Liver (tissue), 9 donors: ENCODE data around the gene MAP4K1. TPM values are rescaled to one million over a fixed set of nuclear protein-coding genes. Genes with fewer than 3 reads are reported as not detected.

Experiments
- DNase-seq: peaks from one replicate; pipeline ENCODE4 v3.0.0-alpha.2; 2017; ENCODE audit warnings: low spot score
- H3K27ac ChIP-seq, 2 donors: one replicate each; pipeline ENCODE4 v1.7.0; 2013; ENCODE audit warnings: inconsistent platforms in 2 of 2, low read length in 2 of 2, control low read depth in 1 of 2, low read depth in 1 of 2, mild to moderate bottlenecking in 1 of 2
- H3K27me3 ChIP-seq, 4 donors: one replicate each; pipeline versions ENCODE4 v1.6.1 to v1.7.0; 2013; ENCODE audit warnings: low read length in 3 of 4, inconsistent platforms in 1 of 4, mild to moderate bottlenecking in 1 of 4, moderate library complexity in 1 of 4; ENCODE audit not compliant: control insufficient read depth in 4 of 4, insufficient read depth in 4 of 4
- H3K36me3 ChIP-seq, 4 donors: one replicate each; pipeline versions ENCODE4 v1.6.1 to v1.7.0; 2013; ENCODE audit warnings: low read length in 3 of 4, mild to moderate bottlenecking in 3 of 4, low read depth in 1 of 4, moderate library complexity in 1 of 4; ENCODE audit not compliant: control insufficient read depth in 4 of 4, insufficient read depth in 3 of 4
- H3K4me1 ChIP-seq, 4 donors: one replicate each; pipeline versions ENCODE4 v1.6.1 to v1.7.0; 2013; ENCODE audit warnings: low read length in 3 of 4, mild to moderate bottlenecking in 3 of 4, moderate library complexity in 1 of 4; ENCODE audit not compliant: control insufficient read depth in 4 of 4, insufficient read depth in 4 of 4
- H3K4me3 ChIP-seq, 3 donors: one replicate each; pipeline versions ENCODE4 v1.6.1 to v1.7.0; 2013; ENCODE audit warnings: low read length in 3 of 3, control low read depth in 1 of 3, low read depth in 1 of 3, mild to moderate bottlenecking in 1 of 3
- H3K9ac ChIP-seq, 2 donors: one replicate each; pipeline ENCODE4 v1.7.0; 2013; ENCODE audit warnings: low read length in 2 of 2, mild to moderate bottlenecking in 2 of 2, moderate library complexity in 2 of 2, control low read depth in 1 of 2, low read depth in 1 of 2
- H3K9me3 ChIP-seq, 4 donors: one replicate each; pipeline versions ENCODE4 v1.6.1 to v1.7.0; 2013; ENCODE audit warnings: low read length in 3 of 4; ENCODE audit not compliant: control insufficient read depth in 4 of 4
- EGR1 ChIP-seq, 2 donors: IDR thresholded peaks; 2 replicates each; pipeline ENCODE4 v1.6.1; 2016 to 2018; ENCODE audit warnings: antibody characterized with exemption in 2 of 2, low read depth in 2 of 2
- FOXA1 ChIP-seq: IDR thresholded peaks from 2 replicates; pipeline ENCODE4 v1.6.1; 2016; ENCODE audit warnings: antibody characterized with exemption
- FOXA2 ChIP-seq: IDR thresholded peaks from 2 replicates; pipeline ENCODE4 v1.6.1; 2016; ENCODE audit warnings: antibody characterized with exemption
- GABPA ChIP-seq, 2 donors: IDR thresholded peaks in 1 of 2; conservative IDR thresholded peaks in 1 of 2; 2 replicates each; pipeline ENCODE4 v1.6.1; 2016; ENCODE audit warnings: antibody characterized with exemption in 2 of 2, mild to moderate bottlenecking in 1 of 2, moderate library complexity in 1 of 2
- HNF4A ChIP-seq, 2 donors: conservative IDR thresholded peaks; 2 replicates each; pipeline ENCODE4 v1.6.1; 2016; ENCODE audit warnings: antibody characterized with exemption in 2 of 2, mild to moderate bottlenecking in 2 of 2
- HNF4G ChIP-seq: IDR thresholded peaks from 2 replicates; pipeline ENCODE4 v1.6.1; 2016; ENCODE audit warnings: antibody characterized with exemption
- JUND ChIP-seq, 2 donors: IDR thresholded peaks; 2 replicates each; pipeline ENCODE4 v1.6.1; 2016; ENCODE audit warnings: antibody characterized with exemption in 2 of 2
- NR2F2 ChIP-seq: IDR thresholded peaks from 2 replicates; pipeline ENCODE4 v1.6.1; 2016; ENCODE audit warnings: antibody characterized with exemption
- RAD21 ChIP-seq, 2 donors: IDR thresholded peaks; 2 replicates each; pipeline ENCODE4 v1.6.1; 2016; ENCODE audit warnings: antibody characterized with exemption in 2 of 2, mild to moderate bottlenecking in 2 of 2
- RXRA ChIP-seq, 2 donors: IDR thresholded peaks; 2 replicates each; pipeline ENCODE4 v1.6.1; 2017 to 2018; ENCODE audit warnings: antibody characterized with exemption in 2 of 2, mild to moderate bottlenecking in 1 of 2
- SP1 ChIP-seq: IDR thresholded peaks from 2 replicates; pipeline ENCODE4 v1.6.1; 2018; ENCODE audit warnings: antibody characterized with exemption, mild to moderate bottlenecking
- TAF1 ChIP-seq: conservative IDR thresholded peaks from 2 replicates; pipeline ENCODE4 v1.6.1; 2016; ENCODE audit warnings: antibody characterized with exemption, mild to moderate bottlenecking
- YY1 ChIP-seq: IDR thresholded peaks from 2 replicates; pipeline ENCODE4 v1.6.1; 2016; ENCODE audit warnings: antibody characterized with exemption, mild to moderate bottlenecking
- WGBS: extraction: QIAGEN DNeasy Blood & Tissue Kit; methylation state at CpG from one replicate; pipeline ENCODE4 v1.1.7; 2013; 5-methylcytosine and 5-hydroxymethylcytosine counted together
- polyA plus RNA-seq, 2 donors: library from polyadenylated mRNA; stranded (reverse) in 1 of 2; unstranded in 1 of 2; fragments of 200-250 nt in 1 of 2; fragments of >200 nt in 1 of 2; fragmentation: Nextera tagmentation in 1 of 2; extraction: Ambion mirVana in 1 of 2; gene quantifications; one replicate each; pipeline versions ENCODE4 v1.2.1 to v1.2.3, GENCODE V29; 2013 to 2015
- total RNA-seq, 2 donors: library from RNA; depleted of rRNA; stranded (reverse); fragments of >200 nt; gene quantifications; one replicate each; pipeline ENCODE4 v1.2.3, GENCODE V29; 2014
- TF ChIP-seq, protein P1 (sequence below): IDR thresholded peaks from 2 replicates; pipeline ENCODE4 v1.6.1; 2016; ENCODE audit warnings: antibody characterized with exemption
- TF ChIP-seq, protein P2 (sequence below): IDR thresholded peaks from 2 replicates; pipeline ENCODE4 v1.6.1; 2016; ENCODE audit warnings: antibody characterized with exemption
- TF ChIP-seq, protein P3 (sequence below): IDR thresholded peaks from 2 replicates; pipeline ENCODE4 v1.6.1; 2016; ENCODE audit warnings: antibody characterized with exemption, mild to moderate bottlenecking
- TF ChIP-seq, protein P4 (sequence below): IDR thresholded peaks from 2 replicates; pipeline ENCODE4 v1.6.1; 2016; ENCODE audit warnings: antibody characterized with exemption
- donor health status: healthy.
- donor health status: healthy.
- donor health status: healthy.
- donor health status: healthy.
- donor health status: healthy.

Gene MAP4K1
- total and polyA plus RNA-seq, 4 donors: 0.89 to 3.1 (median 1.9) TPM

DNA sequence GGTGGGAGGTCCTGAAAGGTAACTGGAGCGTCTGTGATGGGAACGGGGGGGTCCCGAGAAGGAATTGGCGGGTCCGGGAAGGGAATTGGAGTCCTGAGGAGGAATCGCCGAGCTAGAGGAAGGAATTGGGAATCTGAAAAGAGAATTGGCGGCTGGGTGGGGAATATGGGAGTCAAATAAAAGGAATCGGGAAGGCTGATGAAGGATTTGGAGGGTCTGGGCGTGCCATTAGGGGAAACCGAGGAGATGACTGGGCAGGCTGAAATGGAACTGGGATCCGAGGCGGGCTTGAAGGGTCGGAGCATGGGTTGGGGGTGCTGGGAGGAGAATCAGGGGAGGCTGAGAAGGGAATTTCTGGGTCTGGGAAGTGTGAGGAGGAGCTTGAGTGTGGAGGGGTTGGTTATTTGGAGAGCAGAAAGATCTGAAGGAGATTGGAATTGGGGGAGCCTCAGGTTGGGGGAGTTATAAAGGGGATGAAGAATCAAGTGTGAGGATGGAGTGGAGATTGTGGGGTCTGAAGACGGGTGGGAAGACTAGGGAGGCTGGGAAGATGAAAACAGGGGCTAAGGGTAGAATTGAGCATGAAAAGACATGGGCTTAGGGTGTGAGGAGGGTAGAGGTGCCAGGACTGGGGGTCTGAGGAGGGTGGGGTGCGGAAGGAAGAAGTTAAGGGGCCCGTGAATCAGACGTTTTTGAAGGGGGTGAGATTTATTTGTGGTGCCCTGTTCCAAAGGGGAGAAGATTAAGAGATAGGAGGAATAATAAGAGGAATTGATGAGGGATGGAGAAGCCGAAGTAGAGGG, 30.4 kb upstream of the MAP4K1 start:
- WGBS: under 1% methylated on average over 19 of the region's 19 CpGs
- H3K27me3 ChIP-seq: no peaks in the 10 kb centered on the region
- no peaks in the 10 kb centered on the region for H3K9me3 ChIP-seq
- TF ChIP-seq RAD21 (IDR thresholded peaks at IDR 0.05) (no peak), TAF1 (no peak), JUND (IDR thresholded peaks at IDR 0.05) (no peak), RXRA (IDR thresholded peaks at IDR 0.05) (no peak), SP1 (no peak), EGR1 (IDR thresholded peaks at IDR 0.05; ENCODE audit: low read depth in 2 of 2) (no peak), YY1 (no peak), FOXA1 (no peak)
- TF ChIP-seq, protein P1, sequence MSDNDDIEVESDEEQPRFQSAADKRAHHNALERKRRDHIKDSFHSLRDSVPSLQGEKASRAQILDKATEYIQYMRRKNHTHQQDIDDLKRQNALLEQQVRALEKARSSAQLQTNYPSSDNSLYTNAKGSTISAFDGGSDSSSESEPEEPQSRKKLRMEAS: no peak
- TF ChIP-seq, protein P2, sequence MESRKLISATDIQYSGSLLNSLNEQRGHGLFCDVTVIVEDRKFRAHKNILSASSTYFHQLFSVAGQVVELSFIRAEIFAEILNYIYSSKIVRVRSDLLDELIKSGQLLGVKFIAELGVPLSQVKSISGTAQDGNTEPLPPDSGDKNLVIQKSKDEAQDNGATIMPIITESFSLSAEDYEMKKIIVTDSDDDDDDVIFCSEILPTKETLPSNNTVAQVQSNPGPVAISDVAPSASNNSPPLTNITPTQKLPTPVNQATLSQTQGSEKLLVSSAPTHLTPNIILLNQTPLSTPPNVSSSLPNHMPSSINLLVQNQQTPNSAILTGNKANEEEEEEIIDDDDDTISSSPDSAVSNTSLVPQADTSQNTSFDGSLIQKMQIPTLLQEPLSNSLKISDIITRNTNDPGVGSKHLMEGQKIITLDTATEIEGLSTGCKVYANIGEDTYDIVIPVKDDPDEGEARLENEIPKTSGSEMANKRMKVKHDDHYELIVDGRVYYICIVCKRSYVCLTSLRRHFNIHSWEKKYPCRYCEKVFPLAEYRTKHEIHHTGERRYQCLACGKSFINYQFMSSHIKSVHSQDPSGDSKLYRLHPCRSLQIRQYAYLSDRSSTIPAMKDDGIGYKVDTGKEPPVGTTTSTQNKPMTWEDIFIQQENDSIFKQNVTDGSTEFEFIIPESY: no peak
- no peak for DNase-seq
- H3K4me3 ChIP-seq: peak overlapping the region; percentile 94 to 99 (median 98)
- peak overlapping the region; percentile 91 for H3K27ac ChIP-seq
- H3K4me1 ChIP-seq: peaks cover 18 to 39% (median 32%) of the 10 kb centered on the region in 4 donors
- H3K36me3 ChIP-seq: no peaks in the 10 kb centered on the region
- H3K9ac ChIP-seq: peak overlapping the region; percentile 96 to 99

DNA sequence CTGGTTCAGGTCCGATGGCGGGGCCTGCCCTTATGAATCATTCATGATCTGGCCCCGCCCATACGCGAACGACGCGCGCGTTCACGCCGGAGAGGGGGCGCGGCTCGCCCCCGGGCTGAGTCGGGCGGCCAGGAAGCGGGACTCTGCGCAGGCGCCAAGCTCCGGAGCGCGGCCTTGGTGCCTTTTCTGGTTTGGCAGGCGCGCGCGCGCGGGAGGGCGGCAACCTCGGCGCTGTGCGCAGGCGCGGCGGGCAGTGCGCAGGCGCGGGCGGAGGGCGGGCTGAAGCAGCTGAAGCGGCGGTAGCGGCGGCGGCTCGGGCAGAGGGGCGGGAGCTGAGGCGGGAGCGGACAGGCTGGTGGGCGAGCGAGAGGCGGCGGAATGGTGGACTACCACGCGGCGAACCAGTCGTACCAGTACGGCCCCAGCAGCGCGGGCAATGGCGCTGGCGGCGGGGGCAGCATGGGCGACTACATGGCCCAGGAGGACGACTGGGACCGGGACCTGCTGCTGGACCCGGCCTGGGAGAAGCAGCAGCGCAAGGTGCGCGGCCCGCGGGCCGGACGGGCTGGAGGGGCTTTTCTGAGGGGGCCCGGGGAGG, 29.7 kb upstream of the MAP4K1 start, which contains the start of gene ACTN4:
TSS of gene ACTN4 (plus strand) at position 282 of the 598 bp plus-strand sequence. CDS start at position 379, 97 bp downstream.
- no peaks in the 10 kb centered on the region for H3K9me3 ChIP-seq
- peaks cover 16 to 33% (median 30%) of the 10 kb centered on the region in 4 donors for H3K4me1 ChIP-seq
- peak; percentile 100 for DNase-seq

More for the DNA sequence above, 29.7 kb upstream of the MAP4K1 start, which contains the start of gene ACTN4:
- under 1% methylated on average over 77 of the region's 77 CpGs for WGBS
- Histone ChIP-seq H3K27ac (peak within 1 kb of the TSS; percentile 91), H3K36me3 (no peaks in the 10 kb centered on the region), H3K27me3 (no peaks in the 10 kb centered on the region), H3K9ac (peak within 1 kb of the TSS; percentile 96 to 99), H3K4me3 (peak within 1 kb of the TSS; percentile 94 to 99 (median 98))
- TF ChIP-seq, protein P1: peak; percentile 31
- TF ChIP-seq HNF4A (conservative IDR thresholded peaks at IDR 0.05) (peak; percentile 18 to 20), EGR1 (IDR thresholded peaks at IDR 0.05; ENCODE audit: low read depth in 2 of 2) (peak in 1 of 2 donors; percentile 57), YY1 (peak; percentile 64), RAD21 (IDR thresholded peaks at IDR 0.05) (peak; percentile 36 to 49), NR2F2 (no peak), TAF1 (peak; percentile 63), GABPA (IDR thresholded peaks at IDR 0.05 in 1 of 2, conservative IDR thresholded peaks at IDR 0.05 in 1 of 2) (no peak), SP1 (peak; percentile 64), FOXA2 (no peak), JUND (IDR thresholded peaks at IDR 0.05) (peak; percentile 82 to 83), HNF4G (no peak)
- TF ChIP-seq, protein P3, sequence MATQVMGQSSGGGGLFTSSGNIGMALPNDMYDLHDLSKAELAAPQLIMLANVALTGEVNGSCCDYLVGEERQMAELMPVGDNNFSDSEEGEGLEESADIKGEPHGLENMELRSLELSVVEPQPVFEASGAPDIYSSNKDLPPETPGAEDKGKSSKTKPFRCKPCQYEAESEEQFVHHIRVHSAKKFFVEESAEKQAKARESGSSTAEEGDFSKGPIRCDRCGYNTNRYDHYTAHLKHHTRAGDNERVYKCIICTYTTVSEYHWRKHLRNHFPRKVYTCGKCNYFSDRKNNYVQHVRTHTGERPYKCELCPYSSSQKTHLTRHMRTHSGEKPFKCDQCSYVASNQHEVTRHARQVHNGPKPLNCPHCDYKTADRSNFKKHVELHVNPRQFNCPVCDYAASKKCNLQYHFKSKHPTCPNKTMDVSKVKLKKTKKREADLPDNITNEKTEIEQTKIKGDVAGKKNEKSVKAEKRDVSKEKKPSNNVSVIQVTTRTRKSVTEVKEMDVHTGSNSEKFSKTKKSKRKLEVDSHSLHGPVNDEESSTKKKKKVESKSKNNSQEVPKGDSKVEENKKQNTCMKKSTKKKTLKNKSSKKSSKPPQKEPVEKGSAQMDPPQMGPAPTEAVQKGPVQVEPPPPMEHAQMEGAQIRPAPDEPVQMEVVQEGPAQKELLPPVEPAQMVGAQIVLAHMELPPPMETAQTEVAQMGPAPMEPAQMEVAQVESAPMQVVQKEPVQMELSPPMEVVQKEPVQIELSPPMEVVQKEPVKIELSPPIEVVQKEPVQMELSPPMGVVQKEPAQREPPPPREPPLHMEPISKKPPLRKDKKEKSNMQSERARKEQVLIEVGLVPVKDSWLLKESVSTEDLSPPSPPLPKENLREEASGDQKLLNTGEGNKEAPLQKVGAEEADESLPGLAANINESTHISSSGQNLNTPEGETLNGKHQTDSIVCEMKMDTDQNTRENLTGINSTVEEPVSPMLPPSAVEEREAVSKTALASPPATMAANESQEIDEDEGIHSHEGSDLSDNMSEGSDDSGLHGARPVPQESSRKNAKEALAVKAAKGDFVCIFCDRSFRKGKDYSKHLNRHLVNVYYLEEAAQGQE: peak; percentile 55
- TF ChIP-seq, protein P4, sequence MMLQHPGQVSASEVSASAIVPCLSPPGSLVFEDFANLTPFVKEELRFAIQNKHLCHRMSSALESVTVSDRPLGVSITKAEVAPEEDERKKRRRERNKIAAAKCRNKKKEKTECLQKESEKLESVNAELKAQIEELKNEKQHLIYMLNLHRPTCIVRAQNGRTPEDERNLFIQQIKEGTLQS: no peak
- TF ChIP-seq, protein P2: no peak
